Activated B cell treated with CpG ODN at 0.5 μM for 24 hours (primary cell): ENCODE data around the gene FOXO3. TPM values are rescaled to one million over a fixed set of nuclear protein-coding genes. Genes with fewer than 3 reads are reported as not detected.

Experiments used
- ATAC-seq: fragments of 200-7000 bp; cut with Tn5 transposase; one replicate; pipeline ENCODE4 v1.10.0; 2021; ENCODE audit warnings: low read depth, mild to moderate bottlenecking, moderate library complexity
- CTCF ChIA-PET: fragments of 350-600 bp; sonication (Branson Sonifier 250); formaldehyde crosslinking; loops from one replicate; lab custom pipeline; 2021; ENCODE audit warnings: antibody characterized with exemption; lab: Charles Lee
- POLR2A ChIA-PET: fragments of 350-600 bp; sonication (Branson Sonifier 250); formaldehyde crosslinking; loops from one replicate; lab custom pipeline; 2021; ENCODE audit warnings: antibody characterized with exemption; lab: Charles Lee
- DNase-seq: peaks from one replicate; pipeline ENCODE4 v3.0.0; 2022
- H3K27ac Mint-ChIP-seq: one replicate; pipeline ENCODE4 v1.8.0; 2020; ENCODE audit warnings: mixed read lengths
- H3K27me3 Mint-ChIP-seq: one replicate; pipeline ENCODE4 v1.8.0; 2021; ENCODE audit warnings: mixed read lengths
- H3K36me3 Mint-ChIP-seq: one replicate; pipeline ENCODE4 v1.8.0; 2021; ENCODE audit warnings: low read depth, mixed read lengths
- H3K4me1 Mint-ChIP-seq: one replicate; pipeline ENCODE4 v1.8.0; 2021; ENCODE audit warnings: mixed read lengths
- H3K4me3 Mint-ChIP-seq: one replicate; pipeline ENCODE4 v1.8.0; 2020; ENCODE audit warnings: mild to moderate bottlenecking, mixed read lengths
- H3K9me3 Mint-ChIP-seq: one replicate; pipeline ENCODE4 v1.8.0; 2020; ENCODE audit warnings: mixed read lengths
- CTCF ChIP-seq: fragments of 200-600 bp; IDR thresholded peaks from one replicate; pipeline ENCODE4 v1.8.0; 2022; ENCODE audit warnings: antibody characterized with exemption, mild to moderate bottlenecking
- intact Hi-C: fragments of 100-400 bp; cut with micrococcal nuclease; formaldehyde crosslinking; loops from one replicate; pipeline ENCODE4 v1.15.1; 2024
- total RNA-seq: library from RNA; stranded (reverse); gene quantifications from 2 replicates; pipeline ENCODE4 v1.2.3, GENCODE V29; 2022

FOXO3 gene
- total RNA-seq, 1 donor from 2014 or later: 9.4 TPM

GRCh38 chr6:108574457-108575141 lies 13.9 kb downstream of the FOXO3 start:
- ATAC-seq (no peak), DNase-seq (no peak)
- Mint-ChIP-seq H3K4me3 (no peak overlapping the region), H3K27me3 (no peaks in the 10 kb centered on the region), H3K36me3 (peaks cover 16% of the 10 kb centered on the region), H3K9me3 (no peaks in the 10 kb centered on the region), H3K4me1 (peaks cover 33% of the 10 kb centered on the region), H3K27ac (no peak overlapping the region)
- intact Hi-C loops: loop anchor here (1.0 to 2.0 kb wide), 2 partner anchors 8 to 14 kb away; no protein-coding TSS in a partner anchor
- no peak for TF ChIP-seq CTCF
- ChIA-PET CTCF (interaction anchor here (1.0 kb wide), 1 partner anchor 8 kb away, joined by 3 read pairs; no protein-coding TSS in a partner anchor), POLR2A (interaction anchor here (0.6 to 0.7 kb wide), 2 partner anchors 28 to 559 kb away, joined by 4 to 8 read pairs; no protein-coding TSS in a partner anchor)

GRCh38 chr6:108575905-108576494 lies 15.3 kb downstream of the FOXO3 start:
- no peak overlapping the region for H3K27ac Mint-ChIP-seq
- POLR2A ChIA-PET: interaction anchor here (2.2 kb wide), 1 partner anchor 10 kb away, joined by 14 read pairs; no protein-coding TSS in a partner anchor

GRCh38 chr6:108576709-108577108 lies 16.0 kb downstream of the FOXO3 start:
- no peak for TF ChIP-seq CTCF
- DNase-seq (no peak), ATAC-seq (no peak)
- intact Hi-C loops: no loop called here
- no peaks in the 10 kb centered on the region for H3K27me3 Mint-ChIP-seq
- peaks cover 45% of the 10 kb centered on the region for H3K4me1 Mint-ChIP-seq
- H3K9me3 Mint-ChIP-seq: no peaks in the 10 kb centered on the region
- peaks cover 6% of the 10 kb centered on the region for H3K36me3 Mint-ChIP-seq
- ChIA-PET POLR2A (interaction anchor here (0.9 to 2.2 kb wide), 3 partner anchors 10 to 14 kb away, joined by 3 to 14 read pairs (median 3); no protein-coding TSS in a partner anchor), CTCF (interaction anchor here (1.0 to 1.1 kb wide), 2 partner anchors 10 to 496 kb away, joined by 3 to 4 read pairs; no protein-coding TSS in a partner anchor)
- no peak overlapping the region for H3K27ac Mint-ChIP-seq
- no peak overlapping the region for H3K4me3 Mint-ChIP-seq

More at GRCh38 chr6:108575905-108576494, 15.3 kb downstream of the FOXO3 start:
- intact Hi-C loops: loop anchor here (2.0 kb wide), 1 partner anchor 13 kb away; no protein-coding TSS in a partner anchor
- no peak for TF ChIP-seq CTCF
- Mint-ChIP-seq H3K4me3 (no peak overlapping the region), H3K27me3 (no peaks in the 10 kb centered on the region), H3K9me3 (no peaks in the 10 kb centered on the region), H3K4me1 (peaks cover 38% of the 10 kb centered on the region), H3K36me3 (peaks cover 13% of the 10 kb centered on the region)
- DNase-seq (no peak), ATAC-seq (no peak)
- CTCF ChIA-PET: interaction anchor here (0.6 to 1.0 kb wide), 2 partner anchors 9 to 162 kb away, joined by 3 to 4 read pairs; no protein-coding TSS in a partner anchor

- Mint-ChIP-seq H3K4me1 (peaks cover 48% of the 10 kb centered on the region), H3K27ac (no peak overlapping the region)
- POLR2A ChIA-PET: no interaction called here
Observed at GRCh38 chr6:108578166-108578565, 17.4 kb downstream of the FOXO3 start.

More at GRCh38 chr6:108578166-108578565, 17.4 kb downstream of the FOXO3 start:
- CTCF ChIA-PET: no interaction called here
- H3K27me3 Mint-ChIP-seq: no peaks in the 10 kb centered on the region
- intact Hi-C loops: no loop called here
- H3K9me3 Mint-ChIP-seq: no peaks in the 10 kb centered on the region
- no peak for TF ChIP-seq CTCF
- ATAC-seq (no peak), DNase-seq (no peak)
- H3K4me3 Mint-ChIP-seq: no peak overlapping the region
- H3K36me3 Mint-ChIP-seq: peaks cover 2% of the 10 kb centered on the region
